ENCODE data around the gene USP17L21. TPM values are rescaled to one million over a fixed set of nuclear protein-coding genes. Genes with fewer than 3 reads are reported as not detected.
"Not testable (repeated sequence)": the region's sequence is repeated elsewhere in the genome, so short reads cannot be mapped to it uniquely, and the experiment has no call there.

Gene USP17L21
- total RNA-seq, 1 donor from 2014 or later, result not detected

DNA sequence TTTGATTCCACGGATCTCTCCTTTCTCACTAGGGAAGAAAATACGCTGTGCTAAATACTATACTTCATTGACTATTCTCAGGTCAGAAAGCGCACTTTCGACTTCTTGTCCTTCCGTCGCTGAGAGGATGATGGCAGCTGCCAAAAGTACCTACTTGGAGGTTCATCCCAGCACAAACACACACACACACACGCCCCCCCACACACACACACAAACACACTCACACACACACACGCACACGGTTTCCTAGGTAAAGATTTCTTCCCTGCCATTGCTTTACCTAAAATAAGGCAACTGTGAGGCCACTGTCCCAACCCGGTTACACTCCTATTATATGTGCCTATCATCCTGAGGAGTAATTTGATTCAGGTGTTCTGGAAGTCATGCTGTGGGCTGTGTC is 9.0 kb downstream of the USP17L21 start:
- H3K9me3 ChIP-seq; H3K4me3 ChIP-seq; H3K27ac ChIP-seq; H3K27me3 ChIP-seq; H3K36me3 ChIP-seq; H3K4me1 ChIP-seq; intact Hi-C loops (cut with DNase I): not testable (repeated sequence)
- DNase-seq (ENCODE audit: low spot score in 2 of 2), result peak; percentile 34 to 84

Other genes with a start within 250 kb of the USP17L21 start
- gene FAM90A26, start 92.5 kb upstream of the USP17L21 start, total RNA-seq, result not detected
- gene USP17L10, start 52.2 kb upstream of the USP17L21 start, total RNA-seq, result not detected
- gene USP17L11, start 47.5 kb upstream of the USP17L21 start, total RNA-seq, result not detected
- gene USP17L12, start 42.7 kb upstream of the USP17L21 start, total RNA-seq, result not detected
- not detected for gene USP17L13, start 38.0 kb upstream of the USP17L21 start, total RNA-seq
- not detected for gene USP17L15, start 28.5 kb upstream of the USP17L21 start, total RNA-seq
- not detected for gene USP17L17, start 19.0 kb upstream of the USP17L21 start, total RNA-seq
- not detected for gene USP17L18, start 14.2 kb upstream of the USP17L21 start, total RNA-seq
- gene USP17L19, start 9.5 kb upstream of the USP17L21 start, total RNA-seq, result not detected
- not detected for gene USP17L20, start 4.7 kb upstream of the USP17L21 start, total RNA-seq
- not detected for gene USP17L22, start 4.7 kb downstream of the USP17L21 start, total RNA-seq
- not detected for gene USP17L24, start 62.3 kb downstream of the USP17L21 start, total RNA-seq
- gene USP17L25, start 67.0 kb downstream of the USP17L21 start, total RNA-seq, result not detected
- gene USP17L26, start 71.8 kb downstream of the USP17L21 start, total RNA-seq, result not detected
- not detected for gene USP17L5, start 76.5 kb downstream of the USP17L21 start, total RNA-seq
- not detected for gene USP17L27, start 81.3 kb downstream of the USP17L21 start, total RNA-seq
- not detected for gene USP17L28, start 86.0 kb downstream of the USP17L21 start, total RNA-seq
- not detected for gene USP17L29, start 90.8 kb downstream of the USP17L21 start, total RNA-seq
- gene USP17L30, start 100.3 kb downstream of the USP17L21 start, total RNA-seq, result not detected
- not detected for gene DEFB131A, start 181.5 kb downstream of the USP17L21 start, total RNA-seq

All from ascending aorta (tissue), 2 donors.